Neural cell (in vitro differentiated cells): ENCODE data around the gene FZD2. TPM values are rescaled to one million over a fixed set of nuclear protein-coding genes. Genes with fewer than 3 reads are reported as not detected.

ENCODE experiments used
- H2AFZ ChIP-seq: fragments of 200-600, 300-800 bp; sonication (generic), shearing (Covaris generic); 2 replicates; pipeline ENCODE4 v1.6.0; 2014; ENCODE audit warnings: low read depth, mild to moderate bottlenecking, antibody characterized with exemption, low read length, moderate library complexity
- H3F3A ChIP-seq: fragments of 200-600 bp; shearing (Covaris generic); 2 replicates; pipeline ENCODE4 v1.6.1; 2016; ENCODE audit warnings: mild to moderate bottlenecking, moderate library complexity, mixed read lengths, antibody characterized with exemption, low read length; ENCODE audit not compliant: insufficient read depth, poor library complexity, severe bottlenecking
- H3K27ac ChIP-seq: fragments of 200-600, 300-800 bp; sonication (generic), shearing (Covaris generic); 2 replicates; pipeline ENCODE4 v1.5.1; 2014; ENCODE audit warnings: mild to moderate bottlenecking, low read length, moderate library complexity
- H3K27me3 ChIP-seq: fragments of 300-800, 200-600 bp; sonication (generic), shearing (Covaris generic); 2 replicates; pipeline ENCODE4 v1.6.0; 2014; ENCODE audit warnings: mild to moderate bottlenecking, low read depth, low read length, moderate library complexity; ENCODE audit not compliant: insufficient read depth
- H3K36me3 ChIP-seq: fragments of 300-800, 200-600 bp; sonication (generic), shearing (Covaris generic); 2 replicates; pipeline ENCODE4 v1.5.1; 2014; ENCODE audit warnings: mild to moderate bottlenecking, antibody characterized with exemption, low read length, moderate library complexity; ENCODE audit not compliant: insufficient read depth
- H3K4me2 ChIP-seq: fragments of 300-800, 200-600 bp; sonication (generic), shearing (Covaris generic); 2 replicates; pipeline ENCODE4 v1.6.0; 2014; ENCODE audit warnings: mild to moderate bottlenecking, low read length
- H3K4me3 ChIP-seq: fragments of 300-800, 200-600 bp; sonication (generic), shearing (Covaris generic); 2 replicates; pipeline ENCODE4 v1.5.1; 2014; ENCODE audit warnings: mild to moderate bottlenecking, low read length, moderate library complexity
- H3K79me2 ChIP-seq: fragments of 200-600 bp; shearing (Covaris generic); replicated peaks from 2 replicates; pipeline ENCODE4 v1.6.0; 2014; ENCODE audit warnings: mild to moderate bottlenecking, low read length, moderate library complexity; ENCODE audit not compliant: insufficient read depth
- H3K9ac ChIP-seq: fragments of 300-800, 200-600 bp; sonication (generic), shearing (Covaris generic); 2 replicates; pipeline ENCODE4 v1.6.1; 2016; ENCODE audit warnings: mild to moderate bottlenecking, low read length, mixed read lengths
- H3K9me2 ChIP-seq: fragments of 200-600 bp; shearing (Covaris generic); 2 replicates; pipeline ENCODE4 v1.6.1; 2016; ENCODE audit warnings: mild to moderate bottlenecking, low read length, mixed read lengths; ENCODE audit not compliant: insufficient read depth
- H3K9me3 ChIP-seq: fragments of 200-600, 300-800 bp; sonication (generic), shearing (Covaris generic); 2 replicates; pipeline ENCODE4 v1.6.1; 2016; ENCODE audit warnings: mild to moderate bottlenecking, mixed run types, low read length, moderate library complexity, mixed read lengths
- H4K20me1 ChIP-seq: fragments of 200-600 bp; shearing (Covaris generic); 2 replicates; pipeline ENCODE4 v1.6.1; 2016; ENCODE audit warnings: mild to moderate bottlenecking, mixed run types; ENCODE audit not compliant: insufficient read depth
- EP300 ChIP-seq: fragments of 450-650 bp; conservative IDR thresholded peaks from 2 replicates; pipeline ENCODE4 v1.6.1; 2014; ENCODE audit warnings: antibody characterized with exemption, mild to moderate bottlenecking, moderate library complexity; ENCODE audit not compliant: poor library complexity, severe bottlenecking
- EZH2 ChIP-seq: fragments of 200-600, 300-800 bp; shearing (Covaris generic), sonication (generic); IDR thresholded peaks from 2 replicates; pipeline ENCODE4 v1.6.1; 2014; ENCODE audit warnings: antibody characterized with exemption, low read length, borderline replicate concordance, mild to moderate bottlenecking; ENCODE audit not compliant: insufficient read depth, poor library complexity, severe bottlenecking
- MXI1 ChIP-seq: fragments of 450-650 bp; conservative IDR thresholded peaks from 2 replicates; pipeline ENCODE4 v1.6.1; 2014; ENCODE audit warnings: antibody characterized with exemption, mild to moderate bottlenecking; ENCODE audit not compliant: poor library complexity, severe bottlenecking
- POLR2AphosphoS5 ChIP-seq: IDR thresholded peaks from 2 replicates; pipeline ENCODE4 v1.6.1; 2012
- RAD21 ChIP-seq: fragments of 450-650 bp; conservative IDR thresholded peaks from 2 replicates; pipeline ENCODE4 v1.6.1; 2014; ENCODE audit warnings: antibody characterized with exemption, mild to moderate bottlenecking, moderate library complexity
- SMC3 ChIP-seq: fragments of 450-650 bp; conservative IDR thresholded peaks from 2 replicates; pipeline ENCODE4 v1.6.1; 2014; ENCODE audit warnings: antibody characterized with exemption, mild to moderate bottlenecking, moderate library complexity; ENCODE audit not compliant: poor library complexity
- TAF1 ChIP-seq: IDR thresholded peaks from 2 replicates; pipeline ENCODE4 v1.6.1; 2012; ENCODE audit warnings: low read depth
- polyA plus RNA-seq: library from polyadenylated mRNA; depleted of rRNA; stranded (reverse); fragments of >200 nt; gene quantifications from 2 replicates; pipeline ENCODE4 v1.2.3, GENCODE V29; 2014
- TF ChIP-seq, protein P1 (sequence below): IDR thresholded peaks from 2 replicates; pipeline ENCODE4 v1.6.1; 2012; ENCODE audit warnings: borderline replicate concordance
- TF ChIP-seq, protein P2 (sequence below): fragments of 450-650 bp; IDR thresholded peaks from 2 replicates; pipeline ENCODE4 v1.5.1; 2014; ENCODE audit warnings: antibody characterized with exemption, mild to moderate bottlenecking, moderate library complexity; ENCODE audit not compliant: poor library complexity, severe bottlenecking

The FZD2 gene
- polyA plus RNA-seq, 1 donor from 2014 or later: 2.5 TPM

DNA sequence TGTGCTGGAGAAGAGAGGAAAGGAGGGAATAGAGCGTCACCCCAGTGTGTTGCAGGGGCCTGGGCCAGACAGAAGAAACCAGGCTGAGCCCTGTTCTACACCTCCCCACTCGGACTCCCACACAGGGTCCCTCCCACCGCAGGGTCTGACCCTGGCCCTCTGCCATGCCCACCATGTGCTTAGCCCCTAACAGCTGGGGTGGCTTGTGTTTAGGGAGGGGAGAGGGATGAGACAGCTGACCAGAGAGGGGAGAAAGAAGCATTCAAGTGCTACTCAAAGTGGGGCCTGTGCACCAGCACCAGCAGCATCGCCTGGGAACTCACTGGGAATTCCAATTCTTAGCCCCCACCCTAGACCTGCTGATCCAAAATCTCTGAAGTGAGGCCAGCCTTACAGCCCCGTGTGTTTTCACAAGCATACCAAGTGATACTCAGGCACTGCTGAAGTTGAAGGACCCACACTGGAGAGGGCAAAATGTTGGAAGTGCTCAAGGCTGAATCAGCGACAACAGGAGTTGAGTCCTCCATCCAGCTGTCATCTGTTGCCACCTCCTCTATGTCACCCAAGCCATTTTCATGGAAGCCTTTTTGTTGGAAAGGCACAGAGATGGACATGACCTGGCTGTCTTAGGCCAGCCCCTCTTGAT lies 47.0 kb downstream of the FZD2 start:
- H2AFZ ChIP-seq: no peak overlapping the region
- H3K27ac ChIP-seq: no peak overlapping the region
- H4K20me1 ChIP-seq: no peaks in the 10 kb centered on the region
- no peaks in the 10 kb centered on the region for H3K27me3 ChIP-seq
- no peaks in the 10 kb centered on the region for H3K9me2 ChIP-seq
- no peak overlapping the region for H3K4me2 ChIP-seq
- no peaks in the 10 kb centered on the region for H3K9me3 ChIP-seq
- H3K79me2 ChIP-seq: no peaks in the 10 kb centered on the region
- no peak overlapping the region for H3K4me3 ChIP-seq
- no peaks in the 10 kb centered on the region for H3F3A ChIP-seq
- H3K36me3 ChIP-seq: no peaks in the 10 kb centered on the region
- TF ChIP-seq POLR2AphosphoS5: no peak
- TF ChIP-seq SMC3: no peak
- TF ChIP-seq, protein P1, sequence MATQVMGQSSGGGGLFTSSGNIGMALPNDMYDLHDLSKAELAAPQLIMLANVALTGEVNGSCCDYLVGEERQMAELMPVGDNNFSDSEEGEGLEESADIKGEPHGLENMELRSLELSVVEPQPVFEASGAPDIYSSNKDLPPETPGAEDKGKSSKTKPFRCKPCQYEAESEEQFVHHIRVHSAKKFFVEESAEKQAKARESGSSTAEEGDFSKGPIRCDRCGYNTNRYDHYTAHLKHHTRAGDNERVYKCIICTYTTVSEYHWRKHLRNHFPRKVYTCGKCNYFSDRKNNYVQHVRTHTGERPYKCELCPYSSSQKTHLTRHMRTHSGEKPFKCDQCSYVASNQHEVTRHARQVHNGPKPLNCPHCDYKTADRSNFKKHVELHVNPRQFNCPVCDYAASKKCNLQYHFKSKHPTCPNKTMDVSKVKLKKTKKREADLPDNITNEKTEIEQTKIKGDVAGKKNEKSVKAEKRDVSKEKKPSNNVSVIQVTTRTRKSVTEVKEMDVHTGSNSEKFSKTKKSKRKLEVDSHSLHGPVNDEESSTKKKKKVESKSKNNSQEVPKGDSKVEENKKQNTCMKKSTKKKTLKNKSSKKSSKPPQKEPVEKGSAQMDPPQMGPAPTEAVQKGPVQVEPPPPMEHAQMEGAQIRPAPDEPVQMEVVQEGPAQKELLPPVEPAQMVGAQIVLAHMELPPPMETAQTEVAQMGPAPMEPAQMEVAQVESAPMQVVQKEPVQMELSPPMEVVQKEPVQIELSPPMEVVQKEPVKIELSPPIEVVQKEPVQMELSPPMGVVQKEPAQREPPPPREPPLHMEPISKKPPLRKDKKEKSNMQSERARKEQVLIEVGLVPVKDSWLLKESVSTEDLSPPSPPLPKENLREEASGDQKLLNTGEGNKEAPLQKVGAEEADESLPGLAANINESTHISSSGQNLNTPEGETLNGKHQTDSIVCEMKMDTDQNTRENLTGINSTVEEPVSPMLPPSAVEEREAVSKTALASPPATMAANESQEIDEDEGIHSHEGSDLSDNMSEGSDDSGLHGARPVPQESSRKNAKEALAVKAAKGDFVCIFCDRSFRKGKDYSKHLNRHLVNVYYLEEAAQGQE: no peak
- no peak overlapping the region for H3K9ac ChIP-seq

DNA sequence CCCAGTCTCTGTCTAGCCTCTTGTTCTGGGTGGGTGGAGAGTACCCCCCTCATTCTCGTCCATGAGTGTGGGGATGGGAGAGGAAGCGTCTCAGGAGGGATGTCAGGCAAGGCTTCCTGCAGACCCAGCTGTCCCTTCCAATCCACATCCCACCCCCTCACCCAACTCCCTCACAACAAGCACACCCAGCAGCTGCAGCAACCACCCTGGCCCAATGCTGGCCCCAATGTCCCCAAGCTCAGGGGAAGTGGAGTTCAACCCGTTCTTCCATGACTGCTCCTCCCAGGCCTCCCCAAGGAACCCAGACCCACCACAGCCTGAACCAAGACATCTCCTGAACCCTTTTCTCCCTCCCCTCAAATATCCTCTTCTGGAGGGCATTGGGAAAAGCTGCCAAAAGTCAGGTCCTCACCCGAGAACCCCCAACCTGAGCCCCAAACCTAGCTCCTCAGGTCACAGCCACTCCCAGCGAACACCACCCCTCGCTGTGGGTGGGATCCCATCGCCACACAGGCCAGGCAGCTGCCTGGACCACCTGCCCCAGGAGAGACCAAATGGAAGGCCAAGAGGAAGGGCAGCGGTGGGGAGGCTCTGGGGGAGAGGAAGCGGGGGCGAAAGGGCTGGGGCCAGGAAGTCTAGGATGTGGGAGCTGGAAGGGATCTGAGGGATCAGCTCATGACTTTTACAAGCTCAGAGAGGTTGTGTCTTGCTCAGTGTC lies 47.6 kb downstream of the FZD2 start:
- no peak overlapping the region for H3K4me2 ChIP-seq
- H3K79me2 ChIP-seq: no peaks in the 10 kb centered on the region
- H3K9me3 ChIP-seq: no peaks in the 10 kb centered on the region
- H2AFZ ChIP-seq: no peak overlapping the region
- no peak overlapping the region for H3K27ac ChIP-seq
- H4K20me1 ChIP-seq: no peaks in the 10 kb centered on the region
- H3K9ac ChIP-seq: no peak overlapping the region
- no peaks in the 10 kb centered on the region for H3F3A ChIP-seq
- no peaks in the 10 kb centered on the region for H3K27me3 ChIP-seq
- H3K36me3 ChIP-seq: no peaks in the 10 kb centered on the region
- H3K9me2 ChIP-seq: no peaks in the 10 kb centered on the region
- no peak overlapping the region for H3K4me3 ChIP-seq
- TF ChIP-seq EZH2 (no peak), SMC3 (no peak), RAD21 (no peak), TAF1 (no peak), MXI1 (no peak), POLR2AphosphoS5 (no peak), EP300 (no peak)
- TF ChIP-seq, protein P2, sequence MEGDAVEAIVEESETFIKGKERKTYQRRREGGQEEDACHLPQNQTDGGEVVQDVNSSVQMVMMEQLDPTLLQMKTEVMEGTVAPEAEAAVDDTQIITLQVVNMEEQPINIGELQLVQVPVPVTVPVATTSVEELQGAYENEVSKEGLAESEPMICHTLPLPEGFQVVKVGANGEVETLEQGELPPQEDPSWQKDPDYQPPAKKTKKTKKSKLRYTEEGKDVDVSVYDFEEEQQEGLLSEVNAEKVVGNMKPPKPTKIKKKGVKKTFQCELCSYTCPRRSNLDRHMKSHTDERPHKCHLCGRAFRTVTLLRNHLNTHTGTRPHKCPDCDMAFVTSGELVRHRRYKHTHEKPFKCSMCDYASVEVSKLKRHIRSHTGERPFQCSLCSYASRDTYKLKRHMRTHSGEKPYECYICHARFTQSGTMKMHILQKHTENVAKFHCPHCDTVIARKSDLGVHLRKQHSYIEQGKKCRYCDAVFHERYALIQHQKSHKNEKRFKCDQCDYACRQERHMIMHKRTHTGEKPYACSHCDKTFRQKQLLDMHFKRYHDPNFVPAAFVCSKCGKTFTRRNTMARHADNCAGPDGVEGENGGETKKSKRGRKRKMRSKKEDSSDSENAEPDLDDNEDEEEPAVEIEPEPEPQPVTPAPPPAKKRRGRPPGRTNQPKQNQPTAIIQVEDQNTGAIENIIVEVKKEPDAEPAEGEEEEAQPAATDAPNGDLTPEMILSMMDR: no peak
- TF ChIP-seq, protein P1: no peak
